Loucy (cell line): ENCODE data around the gene CNN2.

Experiments
- H2AFZ ChIP-seq: fragments of 200-600 bp; sonication (generic); 2 replicates; pipeline ENCODE4 v1.6.0; 2016; ENCODE audit warnings: antibody characterized with exemption, mild to moderate bottlenecking, low read length, moderate library complexity
- H3F3A ChIP-seq: fragments of 200-600 bp; 2 replicates; pipeline ENCODE4 v1.6.0; 2016; ENCODE audit warnings: antibody characterized with exemption, low read depth, mild to moderate bottlenecking
- H3K27me3 ChIP-seq: fragments of 200-600 bp; sonication (generic); 2 replicates; pipeline ENCODE4 v1.6.1; 2014; ENCODE audit warnings: low read length, mild to moderate bottlenecking; ENCODE audit not compliant: insufficient read depth, poor library complexity, severe bottlenecking
- H3K36me3 ChIP-seq: fragments of 200-600 bp; sonication (generic); 2 replicates; pipeline ENCODE4 v1.6.1; 2016; ENCODE audit warnings: low read length; ENCODE audit not compliant: insufficient read depth
- H3K4me1 ChIP-seq: fragments of 200-600 bp; sonication (generic); 2 replicates; pipeline ENCODE4 v1.5.1; 2014; ENCODE audit warnings: low read length, mild to moderate bottlenecking; ENCODE audit not compliant: insufficient read depth, poor library complexity, severe bottlenecking
- H3K4me2 ChIP-seq: fragments of 200-600 bp; sonication (generic); 2 replicates; pipeline ENCODE4 v1.6.0; 2014; ENCODE audit warnings: antibody characterized with exemption, low read length, low read depth, mild to moderate bottlenecking; ENCODE audit not compliant: poor library complexity, severe bottlenecking
- H3K4me3 ChIP-seq: fragments of 200-600 bp; sonication (generic); 2 replicates; pipeline ENCODE4 v1.5.1; 2014; ENCODE audit warnings: low read length, mild to moderate bottlenecking, mixed read lengths; ENCODE audit not compliant: poor library complexity, severe bottlenecking
- H3K79me2 ChIP-seq: fragments of 200-600 bp; sonication (generic); 2 replicates; pipeline ENCODE4 v1.6.1; 2014; ENCODE audit warnings: low read length; ENCODE audit not compliant: insufficient read depth
- H3K9ac ChIP-seq: fragments of 200-600 bp; sonication (generic); 2 replicates; pipeline ENCODE4 v1.6.0; 2014; ENCODE audit warnings: mild to moderate bottlenecking, low read depth, low read length, moderate library complexity; ENCODE audit not compliant: poor library complexity, severe bottlenecking
- H3K9me2 ChIP-seq: fragments of 200-600 bp; sonication (generic); replicated peaks from 2 replicates; pipeline ENCODE4 v1.6.1; 2016; ENCODE audit warnings: low read depth, low read length, mixed read lengths
- H3K9me3 ChIP-seq: fragments of 200-600 bp; sonication (generic); 2 replicates; pipeline ENCODE4 v1.6.1; 2014; ENCODE audit warnings: mild to moderate bottlenecking, antibody characterized with exemption, low read length, low read depth; ENCODE audit not compliant: insufficient read depth
- H4K20me1 ChIP-seq: fragments of 200-600 bp; sonication (generic); 2 replicates; pipeline ENCODE4 v1.6.0; 2014; ENCODE audit warnings: antibody characterized with exemption, low read length, mild to moderate bottlenecking; ENCODE audit not compliant: insufficient read depth, poor library complexity, severe bottlenecking
- CTCF ChIP-seq: fragments of 200-600 bp; sonication (generic); conservative IDR thresholded peaks from 2 replicates; pipeline ENCODE4 v1.5.1; 2014; ENCODE audit warnings: mild to moderate bottlenecking, antibody characterized with exemption, low read length
- EZH2phosphoT487 ChIP-seq: fragments of 200-600 bp; IDR thresholded peaks from 2 replicates; pipeline ENCODE4 v1.6.1; 2018; ENCODE audit warnings: antibody characterized with exemption, mild to moderate bottlenecking, moderate library complexity, borderline replicate concordance

CNN2 gene

GRCh38 chr19:1073956-1074517 is 47.6 kb downstream of the CNN2 start:
- Histone ChIP-seq H3K4me1 (peaks cover 41% of the 10 kb centered on the region), H3K9ac (peak overlapping the region; percentile 73), H3K4me2 (peak overlapping the region; percentile 76), H3K9me3 (no peaks in the 10 kb centered on the region), H3F3A (peaks cover 4% of the 10 kb centered on the region; the same call in 1 of the 2 replicates), H3K9me2 (no peaks in the 10 kb centered on the region), H3K27me3 (no peaks in the 10 kb centered on the region), H3K79me2 (peaks cover 34% of the 10 kb centered on the region), H2AFZ (no peak overlapping the region), H3K4me3 (peak overlapping the region; percentile 68), H4K20me1 (peaks cover 5% of the 10 kb centered on the region), H3K36me3 (no peaks in the 10 kb centered on the region; the same call in 1 of the 2 replicates)
- TF ChIP-seq EZH2phosphoT487 (no peak), CTCF (no peak)

- peak overlapping the region; percentile 84 for H3K4me2 ChIP-seq
- no peak overlapping the region for H2AFZ ChIP-seq
Observed at GRCh38 chr19:1074544-1075283, 48.3 kb downstream of the CNN2 start.

GRCh38 chr19:1076046-1076386 is 49.6 kb downstream of the CNN2 start:
- no peaks in the 10 kb centered on the region for H3K27me3 ChIP-seq
- TF ChIP-seq CTCF = no peak
- peak overlapping the region; percentile 79 for H3K4me2 ChIP-seq
- H4K20me1 ChIP-seq = peaks cover 5% of the 10 kb centered on the region
- H3F3A ChIP-seq = peaks cover 4% of the 10 kb centered on the region; the same call in 1 of the 2 replicates
- peak overlapping the region; percentile 61 for H3K9ac ChIP-seq
- H3K9me3 ChIP-seq = no peaks in the 10 kb centered on the region
- H3K79me2 ChIP-seq = peaks cover 17% of the 10 kb centered on the region
- H3K9me2 ChIP-seq = no peaks in the 10 kb centered on the region
- peaks cover 37% of the 10 kb centered on the region for H3K4me1 ChIP-seq
- H3K36me3 ChIP-seq = peaks cover 15% of the 10 kb centered on the region; the same call in 1 of the 2 replicates
- no peak overlapping the region for H2AFZ ChIP-seq
- H3K4me3 ChIP-seq = no peak overlapping the region

More at GRCh38 chr19:1074544-1075283, 48.3 kb downstream of the CNN2 start:
- Histone ChIP-seq H3K9me3 (no peaks in the 10 kb centered on the region), H3K36me3 (peaks cover 2% of the 10 kb centered on the region; the same call in 1 of the 2 replicates), H3K9ac (peak overlapping the region; percentile 73), H4K20me1 (peaks cover 5% of the 10 kb centered on the region), H3K79me2 (peaks cover 27% of the 10 kb centered on the region), H3K4me1 (peaks cover 37% of the 10 kb centered on the region), H3F3A (peaks cover 4% of the 10 kb centered on the region; the same call in 1 of the 2 replicates), H3K27me3 (no peaks in the 10 kb centered on the region), H3K9me2 (no peaks in the 10 kb centered on the region), H3K4me3 (peak overlapping the region; percentile 68)
- no peak for TF ChIP-seq CTCF
- TF ChIP-seq EZH2phosphoT487 = no peak
